Measurements from ENCODE around the gene NMUR2.

- no peak for TF ChIP-seq POLR2AphosphoS5 (IDR thresholded peaks at IDR 0.05; ENCODE audit: insufficient read depth, low read depth, low read length)
- no peak for TF ChIP-seq GATA2 (IDR thresholded peaks at IDR 0.05; ENCODE audit: insufficient read depth, insufficient read length, low read depth, low read length)
- no peak for TF ChIP-seq POLR2A (IDR thresholded peaks at IDR 0.05; ENCODE audit: low read depth, low read length)
- no peak for TF ChIP-seq CTCF (IDR thresholded peaks at IDR 0.05; ENCODE audit: extremely low read depth in 1 of 2, insufficient read depth in 1 of 2, low read depth in 1 of 2, low read length in 2 of 2)
- TF ChIP-seq, protein P1, sequence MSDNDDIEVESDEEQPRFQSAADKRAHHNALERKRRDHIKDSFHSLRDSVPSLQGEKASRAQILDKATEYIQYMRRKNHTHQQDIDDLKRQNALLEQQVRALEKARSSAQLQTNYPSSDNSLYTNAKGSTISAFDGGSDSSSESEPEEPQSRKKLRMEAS (IDR thresholded peaks at IDR 0.05; ENCODE audit: insufficient read depth, insufficient read length) = no peak
- no peak for TF ChIP-seq EZH2 (IDR thresholded peaks at IDR 0.05; ENCODE audit: borderline replicate concordance, low read depth, low read length, severe bottlenecking)
- TF ChIP-seq FOS (IDR thresholded peaks at IDR 0.05; ENCODE audit: borderline replicate concordance, insufficient read depth, low read length) = no peak
Observed at GRCh38 chr5:152358861-152359568, 46.1 kb downstream of the NMUR2 start.

All from endothelial cell of umbilical vein (primary cell).